ENCODE results near the gene ZNF25.

DNA sequence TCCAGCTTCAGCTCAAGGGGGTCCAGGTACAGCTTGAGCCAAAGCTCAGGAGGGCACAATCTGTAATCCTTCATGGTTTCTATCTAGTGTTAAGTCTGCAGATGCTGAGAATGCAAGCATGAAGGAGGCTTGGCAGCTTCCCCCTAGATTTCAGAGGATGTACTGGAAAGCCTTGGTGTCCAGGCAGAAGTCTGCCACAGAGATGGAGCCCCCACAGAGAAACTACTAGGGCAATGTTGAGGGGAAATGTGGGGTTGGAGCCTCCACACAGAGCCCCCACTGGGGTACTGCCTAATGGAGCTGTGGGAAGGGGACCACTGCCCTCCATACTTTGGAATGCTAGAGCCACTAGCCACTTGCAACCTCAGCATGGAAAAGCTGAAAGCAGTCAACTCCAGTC lies 11.4 kb downstream of the ZNF25 start:
- TF ChIP-seq, protein P1, sequence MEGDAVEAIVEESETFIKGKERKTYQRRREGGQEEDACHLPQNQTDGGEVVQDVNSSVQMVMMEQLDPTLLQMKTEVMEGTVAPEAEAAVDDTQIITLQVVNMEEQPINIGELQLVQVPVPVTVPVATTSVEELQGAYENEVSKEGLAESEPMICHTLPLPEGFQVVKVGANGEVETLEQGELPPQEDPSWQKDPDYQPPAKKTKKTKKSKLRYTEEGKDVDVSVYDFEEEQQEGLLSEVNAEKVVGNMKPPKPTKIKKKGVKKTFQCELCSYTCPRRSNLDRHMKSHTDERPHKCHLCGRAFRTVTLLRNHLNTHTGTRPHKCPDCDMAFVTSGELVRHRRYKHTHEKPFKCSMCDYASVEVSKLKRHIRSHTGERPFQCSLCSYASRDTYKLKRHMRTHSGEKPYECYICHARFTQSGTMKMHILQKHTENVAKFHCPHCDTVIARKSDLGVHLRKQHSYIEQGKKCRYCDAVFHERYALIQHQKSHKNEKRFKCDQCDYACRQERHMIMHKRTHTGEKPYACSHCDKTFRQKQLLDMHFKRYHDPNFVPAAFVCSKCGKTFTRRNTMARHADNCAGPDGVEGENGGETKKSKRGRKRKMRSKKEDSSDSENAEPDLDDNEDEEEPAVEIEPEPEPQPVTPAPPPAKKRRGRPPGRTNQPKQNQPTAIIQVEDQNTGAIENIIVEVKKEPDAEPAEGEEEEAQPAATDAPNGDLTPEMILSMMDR (IDR thresholded peaks at IDR 0.05; ENCODE audit: low read depth, low read length, missing input control) = no peak
- no peak for TF ChIP-seq HNF4A (conservative IDR thresholded peaks at IDR 0.05)
- TF ChIP-seq YY1 (IDR thresholded peaks at IDR 0.05) = no peak

All from liver (tissue), 3 donors.